DMS114 treated with DMSO at 0.1 percent for 48 hours (cell line): Measurements from ENCODE around the gene SELENOW.
"Not testable (repeated sequence)": the region's sequence is repeated elsewhere in the genome, so short reads cannot be mapped to it uniquely, and the experiment has no call there.

Source experiments
- DNase-seq: peaks from one replicate; lab custom pipeline; 2025; ENCODE audit not compliant: unreplicated experiment; lab: John Stamatoyannopoulos, UW

Gene SELENOW

GRCh38 chr19:47778049-47778953 lies at the start of gene SELENOW:
Gene SELENOW (plus strand): TSS chr19:47778703. CDS start chr19:47778786, 83 bp downstream.
- no peak for DNase-seq

DNA sequence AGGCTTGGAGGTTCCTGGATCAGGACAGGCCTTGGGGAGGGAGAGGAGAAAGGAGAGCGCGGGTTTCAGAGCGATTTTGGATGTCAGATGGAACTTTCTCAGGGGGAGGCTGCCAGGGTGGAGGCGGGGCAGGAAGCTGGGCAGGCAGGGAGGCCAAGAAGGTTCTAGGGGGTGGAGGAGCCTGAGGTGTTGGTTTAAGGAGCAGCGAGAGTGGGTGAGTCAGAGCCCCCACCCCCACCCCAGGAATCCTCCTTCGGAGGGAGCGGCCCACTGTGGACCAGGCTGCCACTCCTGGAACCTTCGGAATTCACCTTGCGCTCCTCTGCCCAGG lies 49.1 kb upstream of the SELENOW start:
- DNase-seq = no peak

DNA sequence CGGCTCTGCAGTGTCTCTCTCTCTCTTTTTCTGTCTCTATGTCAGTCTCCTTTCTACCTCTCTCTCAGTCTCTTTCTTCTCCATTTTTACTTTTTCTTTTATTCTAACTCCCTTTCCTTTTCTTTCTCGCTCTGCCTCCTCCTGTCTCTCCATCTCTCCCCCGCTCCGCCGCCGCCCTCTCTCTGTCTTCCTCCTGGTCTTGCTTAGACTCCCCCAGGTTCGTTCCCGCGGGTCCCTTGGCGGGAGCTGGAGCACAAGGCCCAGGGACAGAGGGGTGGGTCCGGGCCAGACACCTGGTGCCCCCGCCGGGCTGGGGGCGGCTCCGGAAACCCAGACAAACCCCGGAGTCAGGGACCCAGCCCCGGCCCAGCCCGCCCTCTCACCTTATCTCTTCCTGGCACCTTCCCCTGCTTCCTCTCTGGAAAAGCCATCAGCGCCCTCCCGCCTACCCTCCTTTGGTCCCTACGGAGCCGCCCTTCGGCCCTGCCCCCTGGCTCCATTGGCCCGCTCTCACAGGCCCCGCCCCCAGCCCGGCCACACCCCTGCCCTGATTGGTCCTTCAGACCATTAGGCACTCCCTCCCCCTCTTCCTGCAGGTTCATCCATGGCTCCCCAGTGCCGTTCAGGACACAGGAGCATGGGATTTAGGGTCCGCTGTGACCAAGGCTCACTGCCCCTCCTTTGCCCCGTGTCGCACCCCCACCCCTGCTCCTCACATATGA lies 48.5 kb upstream of the SELENOW start:
- DNase-seq = no peak

GRCh38 chr19:47730521-47730889 lies 48.0 kb upstream of the SELENOW start:
- DNase-seq = no peak

DNA sequence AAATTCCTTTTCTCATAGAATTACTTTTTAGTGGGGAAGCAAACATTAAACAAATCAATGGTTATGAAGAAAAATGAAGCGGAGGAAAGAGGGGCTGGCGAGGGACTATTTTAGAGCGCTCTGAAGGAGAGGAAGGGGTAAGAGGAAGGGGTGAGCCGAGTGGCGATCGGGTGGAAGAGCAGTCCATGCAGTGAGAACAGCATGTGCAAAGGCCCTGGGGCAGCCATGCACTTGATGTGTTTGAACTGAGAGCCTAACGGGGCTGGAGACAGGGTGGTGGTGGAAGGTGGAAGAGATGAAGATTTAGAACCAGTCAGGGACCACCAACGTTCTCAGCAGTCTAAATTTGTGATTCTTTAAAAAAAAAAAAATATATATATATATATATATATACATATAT lies 47.6 kb upstream of the SELENOW start:
- DNase-seq = no peak

DNA sequence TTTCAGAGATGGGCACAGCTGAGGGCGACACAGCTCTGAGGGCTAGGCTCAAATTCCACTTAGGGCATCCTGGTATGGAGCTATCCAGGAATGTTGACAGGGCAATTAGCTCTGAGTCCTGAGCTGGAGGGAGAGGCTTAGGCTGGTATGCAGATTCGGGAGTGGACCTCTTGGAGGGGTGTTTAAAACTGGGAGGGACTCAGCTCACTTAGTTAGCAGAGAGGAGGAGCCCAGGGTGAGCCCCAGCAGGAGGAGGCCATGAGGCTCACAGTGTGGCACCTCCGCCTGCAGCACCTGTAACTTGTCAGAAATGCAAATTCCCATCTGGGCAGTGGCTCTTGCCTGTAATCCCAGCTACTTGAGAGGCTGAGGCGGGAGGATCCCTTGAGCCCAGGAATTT lies 43.4 kb upstream of the SELENOW start:
- no peak for DNase-seq

- no peak for DNase-seq
Measured at GRCh38 chr19:47740866-47741519, 37.5 kb upstream of the SELENOW start.

DNA sequence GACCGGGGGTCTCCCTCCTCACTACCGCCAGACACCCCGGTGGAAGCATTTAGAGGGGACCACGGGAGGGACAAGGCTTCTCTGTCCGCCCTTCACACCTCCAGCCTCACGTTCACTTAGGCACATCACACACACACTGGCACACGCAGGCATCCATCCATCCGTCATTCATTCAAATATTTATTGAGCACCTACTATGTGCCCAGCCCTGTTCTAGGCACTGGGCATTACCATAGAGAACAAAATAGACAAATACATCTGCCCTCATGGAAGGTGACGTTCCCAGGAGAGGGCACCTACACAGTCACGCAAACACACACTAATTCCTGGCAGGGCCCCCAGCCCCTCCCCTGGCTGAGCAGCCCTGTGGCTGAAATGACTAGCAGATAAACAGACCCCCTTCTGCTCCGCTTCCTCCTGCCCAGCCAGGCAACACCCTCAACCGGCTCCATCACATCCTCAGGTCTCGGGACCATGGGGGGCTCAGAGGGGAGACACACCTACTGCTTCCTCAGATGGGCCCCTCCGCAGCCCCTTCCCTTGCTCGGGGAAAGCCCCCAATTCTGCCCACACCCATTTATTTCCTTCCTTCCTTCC lies 36.9 kb upstream of the SELENOW start:
- no peak for DNase-seq

DNA sequence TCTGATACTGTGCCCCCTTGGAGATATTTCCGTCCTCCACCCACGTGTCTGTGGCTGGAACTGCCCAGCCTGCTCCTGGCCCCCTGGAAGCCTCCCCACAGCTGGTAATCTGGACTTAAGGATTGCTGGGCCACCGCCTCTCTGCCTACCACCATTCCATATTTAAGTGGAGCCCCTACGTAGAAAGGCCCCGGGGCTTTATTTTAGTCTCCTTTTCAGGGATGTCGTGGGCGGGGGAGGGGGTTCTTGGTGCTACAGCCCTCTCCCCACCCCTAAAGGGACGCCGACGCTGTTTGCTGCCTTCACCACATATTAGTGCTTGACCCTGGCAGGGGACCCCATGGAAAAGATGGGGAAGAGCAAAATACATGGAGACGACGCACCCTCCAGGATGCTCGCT lies 35.9 kb upstream of the SELENOW start:
- DNase-seq = no peak

- DNase-seq = peak; percentile 83
Measured at GRCh38 chr19:47745010-47745901, 33.2 kb upstream of the SELENOW start, which contains the start of gene NOP53. Gene NOP53 (plus strand): TSS chr19:47745546. CDS start chr19:47745560, 14 bp downstream.

DNA sequence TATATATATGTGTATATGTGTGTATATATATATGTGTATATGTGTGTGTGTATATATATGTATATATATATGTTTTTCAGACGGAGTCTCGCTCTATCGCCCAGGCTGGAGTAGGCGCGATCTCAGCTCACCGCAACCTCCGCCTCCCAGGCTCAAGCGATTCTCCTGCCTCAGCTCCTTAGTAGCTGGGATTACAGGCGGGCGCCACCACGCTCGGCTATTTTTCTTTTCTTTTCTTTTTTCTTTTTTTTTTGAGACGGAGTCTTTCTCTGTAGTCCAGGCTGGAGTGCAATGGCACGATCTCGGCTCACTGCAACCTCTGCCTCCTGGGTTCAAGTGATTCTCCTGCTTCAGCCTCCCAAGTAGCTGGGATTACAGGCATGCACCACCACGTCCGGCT lies 32.4 kb upstream of the SELENOW start:
- DNase-seq = not testable (repeated sequence)

DNA sequence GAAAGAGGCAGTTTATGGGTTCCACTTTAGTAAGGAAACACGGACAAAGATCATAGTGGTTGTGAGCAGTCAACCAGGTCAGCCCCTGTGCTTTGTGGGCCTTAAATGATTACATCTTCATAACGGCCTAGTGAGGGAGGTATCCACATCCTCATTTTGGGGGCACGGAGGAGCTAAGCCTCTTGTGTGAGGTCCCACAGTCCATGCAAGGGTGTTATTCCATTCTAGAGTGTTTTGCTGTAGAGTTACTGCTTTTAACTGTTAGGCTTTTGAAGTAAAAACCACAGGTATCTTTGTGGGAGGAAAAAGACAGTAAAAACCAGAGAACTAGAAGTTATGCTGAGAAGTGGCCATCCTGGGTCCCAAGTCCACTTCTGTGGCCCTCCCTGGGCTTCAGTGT lies 29.2 kb upstream of the SELENOW start:
- DNase-seq = no peak

- DNase-seq = no peak
Measured at GRCh38 chr19:47750752-47751151, 27.8 kb upstream of the SELENOW start.

GRCh38 chr19:47752440-47753211 lies 25.9 kb upstream of the SELENOW start:
- no peak for DNase-seq

DNA sequence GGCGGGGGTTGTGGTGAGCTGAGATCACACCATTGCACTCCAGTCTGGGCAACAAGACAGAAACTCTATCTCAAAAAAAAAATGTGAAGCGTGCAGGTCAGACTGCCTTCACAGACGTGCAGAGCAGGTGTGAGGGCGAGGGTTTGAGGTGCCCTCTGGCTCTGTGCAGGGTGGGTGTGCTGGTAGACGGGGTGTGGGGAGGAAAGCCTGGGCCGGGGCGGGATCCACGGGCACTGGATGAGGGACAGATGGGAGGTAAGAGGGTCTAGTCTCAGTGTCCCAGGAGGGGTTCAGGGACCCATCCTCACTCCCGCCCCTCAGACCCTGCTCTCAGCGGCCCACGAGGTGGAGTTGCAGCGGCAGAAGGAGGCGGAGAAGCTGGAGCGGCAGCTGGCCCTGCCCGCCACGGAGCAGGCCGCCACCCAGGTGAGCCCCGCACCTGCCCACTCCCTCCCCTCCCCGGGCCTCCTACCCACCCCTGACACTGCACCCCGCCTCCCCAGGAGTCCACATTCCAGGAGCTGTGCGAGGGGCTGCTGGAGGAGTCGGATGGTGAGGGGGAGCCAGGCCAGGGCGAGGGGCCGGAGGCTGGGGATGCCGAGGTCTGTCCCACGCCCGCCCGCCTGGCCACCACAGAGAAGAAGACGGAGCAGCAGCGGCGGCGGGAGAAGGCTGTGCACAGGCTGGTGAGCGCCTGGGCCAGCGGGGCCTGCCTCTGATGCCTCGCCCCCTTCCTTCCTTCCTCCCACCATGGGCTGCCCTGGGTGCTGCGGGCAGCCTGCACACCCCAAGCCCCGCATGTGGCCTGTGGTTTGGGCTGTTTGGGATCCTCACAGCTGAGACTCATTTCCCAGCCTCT lies 24.1 kb upstream of the SELENOW start:
- DNase-seq = no peak

- no peak for DNase-seq
Measured at GRCh38 chr19:47755065-47755761, 23.3 kb upstream of the SELENOW start.

GRCh38 chr19:47755762-47756626 lies 22.5 kb upstream of the SELENOW start:
- DNase-seq = no peak
